Stimulated activated CD4-positive, alpha-beta T cell treated with anti-CD3 and anti-CD28 coated beads, Interleukin-1b, Interleukin-23, amount 100 ng/mL, for 48 hours (primary cell): ENCODE measurements around the gene TGDS.

Experiments used
- DNase-seq: peaks from one replicate; pipeline ENCODE4 v3.0.0-alpha.2; 2020

The TGDS gene

DNA sequence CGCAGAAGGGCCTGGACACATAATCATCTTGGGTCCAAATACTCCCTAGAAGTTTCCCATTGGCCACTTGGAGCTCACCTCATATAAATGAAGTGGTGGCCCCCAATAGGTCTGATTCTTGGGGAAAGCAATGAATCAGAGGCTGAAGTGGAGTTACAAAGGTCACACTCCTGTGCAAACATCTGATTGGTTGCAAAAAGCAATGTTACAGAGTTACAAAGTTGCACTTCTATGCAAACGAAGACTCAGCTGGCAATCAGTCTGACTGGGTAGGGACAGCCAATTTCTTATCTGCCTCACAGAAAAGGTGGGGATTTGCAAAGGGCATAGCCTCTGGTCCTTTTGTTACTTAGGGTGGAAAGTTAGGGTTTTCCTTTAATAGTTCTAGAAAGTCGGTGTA, 3.9 kb upstream of the TGDS start:
- no peak for DNase-seq

DNA sequence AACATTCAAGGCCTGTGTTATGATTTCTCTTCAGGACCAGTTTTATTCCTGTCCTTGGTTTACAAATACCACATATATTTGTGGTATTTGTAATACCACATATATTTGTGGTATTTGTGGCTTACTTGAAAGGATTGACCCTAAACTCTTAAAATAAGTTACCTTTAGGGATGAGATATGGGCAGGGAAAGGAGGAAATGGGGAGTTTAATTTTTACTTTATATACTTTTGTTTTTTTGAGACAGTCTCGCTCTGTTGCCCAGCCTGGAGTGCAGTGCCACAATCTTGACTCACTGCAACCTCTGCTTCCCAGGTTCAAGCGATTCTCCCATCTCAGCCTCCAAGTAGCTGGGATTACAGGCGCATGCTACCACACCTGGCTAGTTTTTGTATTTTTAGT, 2.3 kb upstream of the TGDS start:
- DNase-seq, result no peak

DNA sequence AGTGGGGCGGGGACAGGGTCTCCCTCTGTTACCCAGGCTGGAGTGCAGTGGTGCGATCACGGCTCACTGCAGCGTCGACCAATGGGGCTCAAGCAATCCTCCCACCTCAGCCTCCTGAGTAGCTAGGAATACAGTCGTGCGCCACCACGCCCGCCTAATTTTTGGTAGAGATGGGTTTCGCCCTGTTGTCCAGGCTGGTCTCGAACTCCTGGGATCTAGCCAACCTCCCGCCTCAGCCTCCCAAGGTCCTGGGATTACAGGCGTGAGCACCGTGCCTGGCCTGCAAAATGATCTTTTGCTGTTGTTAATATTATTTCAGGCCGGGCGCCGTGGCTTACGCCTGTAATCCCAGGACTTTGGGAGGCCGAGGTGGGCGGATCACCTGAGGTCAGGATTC, 621 bp upstream of the TGDS start:
- no peak for DNase-seq

DNA sequence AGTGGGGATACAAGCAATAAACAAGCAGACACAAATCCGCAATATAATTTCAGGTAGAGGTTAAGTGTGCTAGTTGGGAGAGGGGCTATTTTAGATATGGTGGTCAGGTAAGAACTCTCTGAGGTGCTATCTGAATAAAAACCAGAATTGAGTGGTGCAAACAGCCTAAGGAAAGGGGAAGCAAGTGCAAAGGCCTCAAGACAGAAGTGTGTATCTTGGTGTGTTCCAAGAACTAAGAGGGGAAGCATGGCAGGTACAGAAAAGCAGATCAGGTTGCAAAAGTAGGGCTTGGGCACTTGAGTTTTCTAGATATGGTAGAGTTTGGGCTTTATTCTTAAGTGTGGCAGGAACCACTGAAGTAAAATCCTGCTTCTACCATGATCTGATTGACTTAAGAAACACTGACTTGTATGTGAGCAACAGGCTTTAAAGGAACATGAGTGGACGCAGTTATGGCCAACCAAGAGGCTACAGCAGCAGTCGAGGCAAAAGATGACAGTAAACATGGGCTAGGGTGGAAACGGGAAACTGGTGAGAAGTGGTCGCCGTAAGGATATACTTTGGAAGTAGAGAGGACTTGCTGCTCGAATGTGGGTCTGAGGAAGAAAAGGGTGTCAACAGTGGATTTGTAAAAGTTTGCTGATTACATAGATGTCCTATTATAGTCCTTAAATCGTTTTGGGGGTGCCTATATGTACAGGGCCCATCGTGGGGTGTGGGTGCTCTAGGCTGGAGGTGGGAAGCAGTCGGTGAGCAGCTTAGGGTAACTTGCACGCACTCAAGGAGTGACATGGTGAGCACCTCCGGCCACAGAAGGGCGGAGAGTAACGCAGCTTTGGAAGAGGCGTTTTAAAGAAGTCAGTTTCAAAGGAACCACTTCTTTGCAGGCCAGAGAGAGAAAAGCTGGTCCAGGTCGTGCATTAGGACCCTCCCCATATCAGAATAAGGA, 677 bp downstream of the TGDS start:
- no peak for DNase-seq

DNA sequence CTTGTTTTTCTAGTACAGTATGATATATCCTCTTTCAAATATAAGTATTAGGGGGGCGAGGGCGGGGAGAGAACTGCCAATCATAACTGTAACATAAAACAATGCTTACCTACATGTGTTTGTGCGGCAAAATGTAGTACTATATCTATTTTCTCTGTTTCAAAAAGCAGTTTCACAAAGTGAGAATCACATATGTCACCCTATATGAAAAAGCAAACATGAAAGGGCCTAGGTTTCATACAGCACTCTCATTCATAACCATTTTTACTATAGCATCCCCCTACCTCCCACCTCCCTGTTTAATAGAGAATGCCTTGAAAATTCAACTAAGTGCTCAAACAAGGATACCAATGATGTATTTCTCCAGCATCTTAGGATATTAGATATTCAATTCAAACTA, 5.2 kb downstream of the TGDS start:
- DNase-seq, result no peak

DNA sequence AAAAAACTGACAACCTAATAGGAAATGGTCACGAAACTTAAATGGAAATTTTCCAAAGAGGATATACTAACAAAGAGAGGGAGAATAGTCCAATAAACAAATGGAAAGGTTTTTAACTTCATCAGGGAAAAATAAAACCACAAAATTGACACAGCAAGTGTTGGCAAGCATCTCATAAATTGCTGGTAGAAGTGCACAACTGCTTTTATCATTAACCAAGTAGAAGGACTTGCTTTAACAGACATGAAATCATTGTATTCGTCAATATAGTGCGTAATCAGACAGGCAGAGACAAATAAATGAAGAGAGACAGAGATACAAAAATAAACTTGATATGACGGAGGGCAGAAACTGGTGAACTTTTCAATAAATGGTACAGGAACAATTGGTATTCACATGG, 7.4 kb downstream of the TGDS start:
- no peak for DNase-seq

DNA sequence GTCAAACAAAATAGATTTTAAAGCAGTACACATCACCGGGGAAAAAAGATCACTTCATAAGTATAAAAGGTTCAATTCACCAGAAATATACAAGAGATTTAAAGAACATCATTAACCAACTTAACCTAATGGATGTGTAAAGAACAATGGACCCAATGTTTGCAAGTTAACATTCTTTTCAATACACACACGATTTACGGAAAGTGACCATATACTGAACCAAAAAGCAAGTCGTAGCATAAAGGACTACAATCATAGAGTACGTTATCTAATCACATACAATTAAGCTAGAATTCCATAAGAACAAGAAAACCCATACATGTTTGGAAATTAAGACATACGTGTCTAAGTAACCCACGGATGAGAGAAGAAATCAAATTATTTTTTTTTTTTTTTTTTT, 9.6 kb downstream of the TGDS start:
- no peak for DNase-seq

DNA sequence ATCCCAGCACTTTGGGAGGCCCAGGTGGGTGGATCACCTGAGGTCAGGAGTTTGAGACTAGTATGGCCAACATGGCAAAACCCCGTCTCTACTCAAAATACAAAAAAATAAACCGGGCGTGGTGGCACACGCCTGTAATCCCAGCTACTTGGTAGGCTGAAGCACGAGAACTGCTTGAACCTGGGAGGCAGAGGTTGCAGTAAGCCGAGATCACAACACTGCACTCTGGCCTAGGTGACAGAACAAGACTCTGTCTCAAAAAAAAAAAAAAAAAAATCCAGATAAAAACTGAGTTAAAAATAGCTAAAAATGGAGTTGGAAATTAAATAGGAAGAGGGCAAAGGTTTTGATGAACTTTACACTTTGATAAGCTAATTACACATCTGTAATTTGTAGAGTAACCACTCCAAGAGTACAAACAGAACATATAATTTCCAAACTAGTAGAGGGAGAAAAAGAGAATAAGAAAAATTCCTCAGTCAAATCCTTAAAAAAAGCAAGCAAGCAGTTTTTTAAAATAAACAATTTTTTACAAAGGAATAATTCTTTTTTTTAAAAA, 10.3 kb downstream of the TGDS start:
- DNase-seq, result no peak

DNA sequence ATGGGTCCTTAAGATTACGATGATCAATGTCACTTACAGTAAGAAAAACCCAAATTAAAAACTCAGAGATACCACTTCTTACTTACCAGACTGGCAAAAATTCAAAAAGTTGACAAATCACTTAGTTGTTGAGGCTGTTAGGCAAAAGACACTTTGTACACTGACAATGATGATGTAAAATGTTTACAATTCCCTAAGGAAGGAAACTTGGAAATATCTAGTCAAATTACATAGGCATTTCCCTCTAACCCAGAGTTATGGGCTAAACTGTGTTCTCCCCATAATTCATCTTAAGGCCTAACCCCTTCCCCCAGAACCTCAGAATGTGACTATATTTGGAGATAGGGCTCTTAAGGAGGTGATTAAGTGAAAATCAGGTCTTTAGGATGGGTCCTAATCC, 12.0 kb downstream of the TGDS start:
- DNase-seq, result no peak

DNA sequence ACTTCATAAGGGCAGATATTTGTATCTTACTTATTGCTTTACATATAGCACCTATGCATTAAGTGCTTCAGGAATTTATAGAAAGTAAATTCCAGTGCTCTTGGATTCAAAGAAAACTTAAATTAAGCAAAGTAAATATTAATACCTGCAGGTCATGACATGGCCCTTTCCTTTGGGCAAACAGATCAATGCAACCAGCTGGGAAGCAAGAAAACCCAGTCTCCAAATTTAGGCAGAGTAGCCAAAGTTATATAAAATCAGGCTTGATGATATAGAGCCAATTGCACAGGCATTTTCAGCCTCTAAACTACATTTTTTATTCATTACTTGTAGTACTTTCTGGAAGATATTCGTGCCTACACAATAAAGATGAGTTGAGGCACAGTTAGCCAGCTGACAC, 16.9 kb downstream of the TGDS start:
- no peak for DNase-seq

DNA sequence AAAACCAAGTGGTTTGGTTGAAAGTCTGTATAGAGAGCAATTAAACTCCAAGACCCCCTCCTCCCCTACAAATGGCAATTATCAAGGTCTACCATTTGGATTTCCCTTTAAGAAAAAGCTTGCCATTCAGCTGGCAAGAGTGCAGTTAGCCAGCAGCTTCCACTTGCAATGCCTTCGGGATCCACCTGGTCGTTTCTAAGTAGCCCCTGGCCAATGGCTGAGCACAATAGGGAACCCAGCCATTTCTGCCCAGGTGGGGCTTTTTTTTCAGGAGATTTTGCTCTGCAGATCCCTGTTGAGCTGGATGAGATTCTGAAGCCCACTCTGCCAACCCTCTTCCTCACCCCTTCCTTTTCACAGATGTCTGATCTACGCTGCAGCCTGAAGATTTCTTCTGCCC, 26.3 kb downstream of the TGDS start:
- no peak for DNase-seq

DNA sequence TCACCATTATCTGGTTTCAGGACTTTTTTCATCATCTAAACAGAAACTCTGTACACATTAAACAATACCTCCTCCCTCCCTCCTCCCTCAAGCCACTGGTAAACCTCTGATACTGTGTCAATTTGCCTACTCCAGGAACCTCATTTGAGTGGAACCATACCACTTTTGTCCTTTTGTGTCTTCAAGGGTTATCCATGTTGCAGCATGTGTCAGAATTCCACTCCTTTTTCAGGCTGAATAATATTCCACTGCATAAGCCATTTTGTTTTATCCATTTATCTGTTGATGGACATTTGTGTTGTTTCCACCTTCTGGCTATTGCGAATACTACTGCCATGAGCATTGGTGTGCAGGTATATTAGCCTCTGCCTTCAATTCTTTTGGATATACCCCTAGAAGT, 27.5 kb downstream of the TGDS start:
- no peak for DNase-seq

DNA sequence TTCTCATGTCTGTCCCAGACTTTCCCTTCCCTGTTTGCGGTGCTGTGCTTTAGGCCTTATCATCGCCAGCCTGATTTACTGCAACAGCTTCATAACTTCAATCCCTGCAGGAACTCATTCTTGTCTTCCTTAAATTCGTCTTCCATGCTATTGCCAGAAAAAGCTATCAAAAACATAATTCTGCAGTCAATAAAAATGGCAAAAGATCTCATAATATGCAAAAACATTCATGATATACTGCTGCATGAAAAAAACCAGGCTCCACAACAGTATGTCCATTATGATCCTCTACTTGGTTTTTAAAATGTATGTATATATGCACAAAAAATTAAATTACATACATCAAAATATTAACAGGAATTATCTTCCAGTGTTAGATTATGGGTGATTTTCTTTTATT, 28.4 kb downstream of the TGDS start:
- no peak for DNase-seq

DNA sequence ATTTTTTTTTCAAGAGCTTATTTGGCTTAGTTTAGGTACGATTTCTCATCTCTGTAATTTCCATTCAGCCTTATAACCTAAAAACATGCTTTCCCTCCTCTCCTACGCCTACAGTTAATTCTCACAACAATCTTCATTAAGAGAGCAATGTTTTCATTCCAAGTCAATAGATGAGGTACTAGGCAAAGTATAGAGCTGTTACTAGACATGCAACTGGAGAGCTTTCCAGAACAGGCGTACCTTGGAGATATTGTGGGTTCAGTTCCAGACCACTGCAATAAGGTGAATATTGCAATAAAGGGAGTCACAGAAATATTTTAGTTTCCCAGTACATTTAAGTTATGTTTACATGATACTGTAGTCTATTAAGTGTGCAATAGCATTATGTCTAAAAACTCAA, 34.8 kb downstream of the TGDS start:
- DNase-seq, result no peak

DNA sequence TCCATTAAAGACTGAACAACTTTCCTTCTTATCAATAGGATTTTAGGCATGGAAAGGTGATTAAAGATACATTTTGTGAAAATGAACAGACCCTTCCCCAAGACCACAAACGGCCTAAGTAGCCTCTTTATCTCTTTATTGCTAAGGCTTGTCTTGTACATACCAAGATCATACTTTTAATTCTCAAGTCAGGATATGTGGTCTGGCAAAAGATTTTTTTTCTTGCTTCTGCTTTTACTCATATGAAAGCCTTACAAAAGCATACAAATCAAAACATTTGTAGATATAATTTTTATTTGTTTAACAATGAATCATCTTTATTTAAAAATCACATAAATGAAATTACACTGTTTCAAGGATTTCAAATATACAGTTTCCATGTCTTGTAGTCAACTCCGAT, 35.8 kb downstream of the TGDS start:
- DNase-seq, result no peak

DNA sequence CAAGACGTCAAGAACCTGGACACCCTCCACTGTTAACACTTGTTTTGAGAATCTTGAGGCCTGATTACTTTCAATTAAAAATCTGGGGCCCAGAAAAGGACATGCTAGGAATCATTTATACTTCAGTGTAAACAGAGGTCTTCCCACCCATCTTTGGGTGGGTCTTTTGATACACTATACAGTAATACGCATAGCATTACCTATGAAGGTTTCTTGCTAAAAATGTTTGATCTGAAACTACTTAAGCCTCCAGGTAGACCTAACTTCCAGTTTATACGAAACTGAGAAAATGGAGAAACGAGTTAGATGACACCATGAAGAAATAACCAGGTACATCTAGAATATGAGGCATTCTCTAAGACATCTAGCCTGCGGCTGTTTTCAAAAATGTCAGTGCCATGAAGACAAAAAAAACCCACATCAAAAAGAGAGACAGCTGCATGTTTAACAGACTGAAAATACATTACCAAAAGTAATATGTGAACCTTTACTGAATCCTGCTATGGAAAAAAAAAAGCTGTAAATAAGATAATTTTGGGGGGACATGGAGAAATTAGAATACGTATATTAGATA, 36.6 kb downstream of the TGDS start:
- DNase-seq, result no peak

DNA sequence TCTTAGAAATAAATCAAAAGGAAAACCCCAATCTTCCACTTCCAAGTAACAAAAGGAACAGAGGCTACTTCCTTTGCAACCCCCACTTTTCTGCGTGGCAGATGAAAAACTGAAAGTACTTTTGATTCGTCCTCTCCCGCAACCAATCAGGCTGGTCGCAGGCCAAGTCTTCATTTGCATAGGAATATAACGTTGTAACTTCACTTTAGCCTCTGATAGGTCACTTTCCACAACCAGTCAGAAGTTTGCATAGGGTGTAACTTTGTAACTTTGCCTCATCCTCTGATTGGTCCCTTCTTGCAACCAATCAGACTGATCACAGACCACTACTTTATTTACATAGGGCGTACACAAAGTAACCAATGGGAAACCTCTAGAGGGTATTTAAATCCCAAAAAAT, 37.2 kb downstream of the TGDS start:
- peak; percentile 25 for DNase-seq

DNA sequence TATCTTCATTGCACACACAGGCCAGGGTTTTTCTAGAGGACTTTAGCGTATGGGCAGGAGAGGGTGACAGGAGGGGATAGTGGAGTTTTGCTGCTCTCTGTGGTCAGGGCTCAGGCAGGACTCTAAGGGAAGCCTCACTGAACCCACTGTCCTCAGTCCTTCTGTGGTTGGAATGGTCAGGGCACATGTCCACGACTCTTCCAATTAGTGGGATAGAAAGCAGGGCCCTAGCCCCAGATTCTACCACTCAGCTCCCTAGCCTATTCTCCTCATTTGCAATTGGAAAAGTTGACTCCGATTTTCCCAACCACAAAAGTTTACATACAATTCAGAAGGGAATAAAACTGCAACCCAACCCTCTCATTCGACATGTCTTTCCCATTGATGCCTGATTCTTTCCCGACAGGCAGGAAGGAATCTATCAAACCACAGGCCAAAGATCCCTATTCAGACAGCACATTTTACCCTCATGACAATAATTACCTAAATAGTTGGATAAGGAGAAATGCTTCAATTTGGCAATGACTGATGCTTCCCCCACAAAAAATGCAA, 38.2 kb downstream of the TGDS start:
- no peak for DNase-seq

DNA sequence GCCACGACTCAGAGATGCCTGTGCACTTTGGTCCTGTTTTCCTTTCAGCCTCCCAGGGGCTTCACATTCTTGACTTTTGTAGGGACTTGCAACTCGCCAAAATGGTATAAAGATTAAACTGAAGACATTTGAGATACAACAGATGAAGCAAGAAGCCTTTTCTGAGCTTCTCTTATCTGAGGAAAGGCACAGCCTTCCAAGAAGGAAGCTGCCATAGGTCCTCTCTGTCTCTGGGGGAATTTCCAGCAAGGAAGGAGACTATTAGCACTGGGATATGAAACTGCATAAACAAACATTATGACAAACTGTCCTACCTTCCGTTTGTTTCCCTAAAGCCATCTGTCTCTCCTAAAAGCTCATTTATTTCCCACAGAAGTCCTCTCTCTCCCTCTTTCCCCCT, 39.3 kb downstream of the TGDS start:
- DNase-seq, result no peak

DNA sequence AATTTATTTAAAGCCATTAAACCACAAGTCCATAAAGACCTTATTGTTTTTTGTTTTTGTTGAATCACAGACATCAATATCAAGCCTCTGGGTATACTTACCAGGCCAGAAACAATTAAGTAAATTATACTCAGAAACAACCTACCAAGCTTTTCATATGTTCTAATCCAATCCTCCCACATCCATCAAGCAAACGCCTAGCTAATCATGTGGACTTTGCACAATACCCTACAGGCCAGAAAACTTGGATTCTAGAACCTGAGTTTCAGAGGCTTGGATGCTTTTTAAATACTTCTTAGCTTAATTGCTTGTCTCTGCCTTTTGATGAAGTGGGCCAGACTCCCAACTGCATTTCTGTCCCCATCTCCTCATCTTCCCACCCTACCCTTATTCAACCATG, 39.9 kb downstream of the TGDS start:
- DNase-seq, result no peak

DNA sequence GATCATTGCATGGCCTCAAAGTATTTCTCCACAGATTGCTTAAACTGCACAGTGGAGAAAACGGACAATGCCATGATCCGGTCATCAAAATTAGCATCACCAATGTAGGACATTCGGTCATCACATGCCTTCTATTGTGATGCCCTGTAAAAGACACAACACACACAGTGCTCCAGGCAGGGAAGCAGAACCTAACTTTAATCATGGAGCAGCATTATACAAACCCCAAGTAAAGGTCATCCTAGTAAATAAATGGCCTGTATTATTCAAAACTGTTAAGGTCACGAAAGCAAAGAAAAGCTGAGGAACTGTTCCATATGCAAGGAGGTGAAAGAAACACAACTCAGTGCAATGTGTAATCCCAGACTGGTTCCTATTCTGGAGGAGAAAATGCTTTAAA, 42.2 kb downstream of the TGDS start:
- no peak for DNase-seq

DNA sequence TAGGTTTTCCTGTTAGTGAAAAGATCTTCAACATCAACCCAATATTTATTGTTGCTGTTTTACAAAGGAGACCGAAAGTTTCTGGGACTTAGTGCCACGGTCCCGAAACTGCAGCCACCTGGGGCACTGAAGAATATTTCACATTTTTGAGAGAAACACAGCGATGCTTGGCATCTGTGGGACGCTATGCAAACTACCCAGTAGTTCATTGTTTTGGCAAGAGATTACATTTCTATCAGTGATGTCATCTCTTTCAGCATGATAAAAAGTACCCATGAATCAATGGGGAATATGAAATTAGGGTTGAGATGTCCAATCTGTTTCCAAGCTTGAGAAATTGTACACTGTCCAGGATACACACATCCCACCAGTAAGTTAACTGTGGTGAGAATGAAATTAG, 43.9 kb downstream of the TGDS start:
- no peak for DNase-seq

DNA sequence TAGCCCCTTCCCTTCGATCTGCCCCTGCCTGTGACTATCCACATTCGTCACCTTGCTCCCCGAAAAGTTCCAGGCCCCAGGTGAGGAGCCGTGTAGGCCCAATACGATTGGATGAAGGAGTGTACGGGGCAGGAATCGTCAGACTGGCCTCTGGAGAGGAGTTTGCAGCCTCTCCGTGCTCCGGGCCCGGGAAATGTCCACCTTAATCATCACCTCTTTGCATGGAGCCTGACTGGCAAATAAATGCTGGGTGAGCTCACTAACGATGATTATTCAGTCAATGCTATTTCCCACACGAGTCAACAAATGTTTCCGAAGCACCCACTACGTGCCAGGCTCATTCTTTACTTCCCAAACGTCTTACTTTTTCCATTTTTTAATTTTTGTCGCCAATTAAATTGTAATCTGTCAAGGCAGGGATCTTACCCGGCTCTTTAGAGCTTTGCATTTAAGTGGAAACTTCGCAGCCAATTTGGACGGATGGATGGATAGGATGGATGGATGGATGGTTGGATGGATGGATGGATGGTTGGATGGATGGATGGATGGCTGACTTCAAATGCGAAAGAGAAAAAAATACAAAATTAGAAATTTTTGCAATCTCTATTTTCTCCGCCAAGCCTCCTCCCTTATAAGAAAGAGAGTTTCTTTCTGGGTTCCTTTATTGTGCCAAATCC, 45.8 kb downstream of the TGDS start:
- no peak for DNase-seq
